Measurements from ENCODE around the gene AMIGO3. TPM values are rescaled to one million over a fixed set of nuclear protein-coding genes. Genes with fewer than 3 reads are reported as not detected.
"Not testable (repeated sequence)": the region's sequence is repeated elsewhere in the genome, so short reads cannot be mapped to it uniquely, and the experiment has no call there.

Gene AMIGO3, protein sequence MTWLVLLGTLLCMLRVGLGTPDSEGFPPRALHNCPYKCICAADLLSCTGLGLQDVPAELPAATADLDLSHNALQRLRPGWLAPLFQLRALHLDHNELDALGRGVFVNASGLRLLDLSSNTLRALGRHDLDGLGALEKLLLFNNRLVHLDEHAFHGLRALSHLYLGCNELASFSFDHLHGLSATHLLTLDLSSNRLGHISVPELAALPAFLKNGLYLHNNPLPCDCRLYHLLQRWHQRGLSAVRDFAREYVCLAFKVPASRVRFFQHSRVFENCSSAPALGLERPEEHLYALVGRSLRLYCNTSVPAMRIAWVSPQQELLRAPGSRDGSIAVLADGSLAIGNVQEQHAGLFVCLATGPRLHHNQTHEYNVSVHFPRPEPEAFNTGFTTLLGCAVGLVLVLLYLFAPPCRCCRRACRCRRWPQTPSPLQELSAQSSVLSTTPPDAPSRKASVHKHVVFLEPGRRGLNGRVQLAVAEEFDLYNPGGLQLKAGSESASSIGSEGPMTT
- 4.0 and 4.3 TPM in 2 replicates for total RNA-seq (2014; rRNA removed; shearing (Covaris generic))

DNA sequence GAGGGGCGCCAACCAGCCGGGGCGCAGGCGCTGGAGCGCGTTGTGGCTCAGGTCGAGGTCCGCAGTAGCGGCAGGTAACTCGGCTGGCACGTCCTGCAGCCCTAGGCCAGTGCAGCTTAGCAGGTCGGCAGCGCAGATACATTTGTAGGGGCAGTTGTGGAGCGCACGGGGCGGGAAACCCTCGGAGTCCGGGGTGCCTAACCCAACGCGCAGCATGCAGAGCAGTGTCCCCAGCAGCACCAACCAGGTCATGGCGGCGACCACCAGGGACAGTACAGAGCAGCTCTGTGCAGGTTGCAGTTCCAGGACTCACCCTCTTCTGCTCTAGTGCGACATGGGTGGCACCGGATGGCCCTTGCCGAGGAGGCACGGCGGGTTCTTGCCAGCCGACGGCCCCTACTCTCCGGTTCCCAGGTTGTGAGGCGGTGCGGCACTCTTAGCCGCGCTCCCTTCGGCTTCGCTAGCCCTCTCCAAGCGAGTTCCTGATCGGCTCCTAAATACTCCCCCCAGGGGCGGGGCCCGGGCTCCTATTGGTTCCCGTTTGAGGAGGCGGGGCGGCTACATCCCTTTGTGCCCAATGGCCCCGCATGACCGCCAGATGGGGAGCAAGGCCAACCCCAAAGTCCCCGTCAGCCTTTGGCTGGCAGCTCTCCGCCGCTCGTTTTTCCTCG lies at the start of gene AMIGO3:
AMIGO3 (minus strand) TSS at position 471 of the 671 bp plus-strand sequence; CDS start at position 252, 219 bp downstream.
- H3K27ac ChIP-seq = no peak within 1 kb of the TSS
- H3K27me3 ChIP-seq (replicated peaks) = no peaks in the 10 kb centered on the region
- H3K36me3 ChIP-seq = peaks cover 60% of the 10 kb centered on the region
- peak within 1 kb of the TSS; percentile 39 for H3K4me3 ChIP-seq
- no peaks in the 10 kb centered on the region; the same call in 1 of the 2 replicates for H3K9me3 ChIP-seq (replicated peaks)
- peaks cover 26% of the 10 kb centered on the region for H3K4me1 ChIP-seq (replicated peaks)
- peak; percentile 88 to 91 for DNase-seq (ENCODE audit: low read depth in 1 of 2, low spot score in 2 of 2)

DNA sequence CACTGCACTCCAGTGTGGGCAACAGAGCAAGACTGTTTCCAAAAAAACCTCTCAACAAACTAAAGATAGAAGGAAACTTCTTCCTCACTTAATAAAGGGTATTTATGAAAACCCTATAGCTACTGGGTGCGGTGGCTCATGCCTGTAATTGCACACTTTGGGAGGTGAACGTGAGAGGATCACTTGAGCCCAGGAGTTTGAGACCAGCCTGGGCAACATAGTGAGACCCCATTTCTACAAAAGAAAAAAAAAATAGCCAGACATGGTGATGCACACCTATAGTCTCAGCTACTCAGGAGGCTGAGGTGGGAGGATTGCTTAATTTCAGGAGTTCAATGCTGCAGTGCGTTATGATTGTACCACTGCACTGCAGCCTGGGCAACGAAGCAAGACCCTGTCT lies 44.5 kb upstream of the AMIGO3 start:
- Histone ChIP-seq H3K27me3 (replicated peaks) (no peaks in the 10 kb centered on the region), H3K4me1 (replicated peaks) (peaks cover 1% of the 10 kb centered on the region), H3K4me3 (no peak overlapping the region), H3K9me3 (replicated peaks) (no peaks in the 10 kb centered on the region), H3K36me3 (0 out of 2 replicates have a peak, but pooled peaks cover under 1% of the 10 kb centered on the region), H3K27ac (no peak overlapping the region)
- DNase-seq (ENCODE audit: low read depth in 1 of 2, low spot score in 2 of 2) = no peak

DNA sequence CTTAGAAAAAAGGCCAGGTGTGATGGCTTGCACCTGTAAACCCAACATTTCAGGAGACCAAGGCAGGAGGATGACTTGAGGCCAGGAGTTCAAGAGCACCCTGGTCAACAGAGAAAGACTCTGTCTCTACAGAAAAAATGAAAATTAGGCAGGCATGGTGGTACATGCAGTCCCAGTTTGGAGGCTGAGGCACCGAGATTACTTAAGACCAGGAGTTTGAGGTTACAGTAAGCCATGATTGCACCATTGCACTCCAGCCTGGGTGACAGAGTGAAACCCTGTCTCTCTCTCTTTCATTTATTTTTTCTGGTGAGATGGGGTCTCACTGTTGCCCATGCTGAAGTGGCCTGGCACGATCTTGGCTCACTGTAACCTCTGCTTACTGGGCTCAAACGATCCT lies 42.2 kb upstream of the AMIGO3 start:
- no peaks in the 10 kb centered on the region for H3K27me3 ChIP-seq (replicated peaks)
- no peak for DNase-seq (ENCODE audit: low read depth in 1 of 2, low spot score in 2 of 2)
- H3K4me1 ChIP-seq (replicated peaks) = no peaks in the 10 kb centered on the region
- no peaks in the 10 kb centered on the region for H3K36me3 ChIP-seq
- no peaks in the 10 kb centered on the region for H3K9me3 ChIP-seq (replicated peaks)
- H3K27ac ChIP-seq = no peak overlapping the region
- no peak overlapping the region for H3K4me3 ChIP-seq

DNA sequence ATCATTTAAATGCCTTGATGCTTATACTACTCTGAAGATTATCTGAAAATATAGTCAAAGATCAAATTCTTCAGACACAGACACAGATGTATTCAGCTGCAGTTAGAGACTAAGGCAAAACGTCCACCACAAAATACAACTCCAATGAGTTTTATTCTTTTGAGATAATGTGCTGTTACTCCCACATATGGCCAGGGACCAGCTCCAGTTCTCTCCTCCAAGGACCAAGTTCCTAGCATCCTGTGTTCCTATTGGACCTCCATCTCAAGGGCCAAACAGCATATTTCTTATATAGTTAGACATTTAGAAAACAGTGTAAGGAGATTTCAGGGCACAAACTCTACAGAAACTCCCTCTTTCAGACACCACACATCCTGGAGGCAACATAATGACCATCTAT lies 39.7 kb upstream of the AMIGO3 start:
- H3K36me3 ChIP-seq = no peaks in the 10 kb centered on the region
- DNase-seq (ENCODE audit: low read depth in 1 of 2, low spot score in 2 of 2) = no peak
- H3K4me3 ChIP-seq = no peak overlapping the region
- H3K27ac ChIP-seq = no peak overlapping the region
- no peaks in the 10 kb centered on the region for H3K9me3 ChIP-seq (replicated peaks)
- no peaks in the 10 kb centered on the region for H3K27me3 ChIP-seq (replicated peaks)
- no peaks in the 10 kb centered on the region for H3K4me1 ChIP-seq (replicated peaks)

DNA sequence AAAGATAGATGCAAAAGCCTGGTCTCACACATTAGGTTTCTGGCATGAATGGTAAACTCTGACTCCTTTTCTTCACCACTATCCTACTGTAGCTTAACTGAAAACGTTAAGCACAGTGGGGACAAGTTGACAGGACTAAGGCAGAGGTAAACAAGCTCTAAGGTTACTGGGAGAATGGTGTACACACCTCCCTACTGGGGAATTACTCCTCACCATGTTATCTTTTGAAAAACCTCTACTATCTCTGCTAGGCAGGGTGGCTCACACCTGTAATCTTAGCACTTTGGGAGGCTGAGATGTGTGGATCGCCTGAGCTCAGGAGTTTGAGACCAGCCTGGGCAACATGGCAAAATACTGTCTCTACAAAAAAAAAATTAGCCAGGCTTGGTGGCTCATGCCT lies 37.7 kb upstream of the AMIGO3 start:
- Histone ChIP-seq H3K27me3 (replicated peaks) (no peaks in the 10 kb centered on the region), H3K4me3 (no peak overlapping the region), H3K9me3 (replicated peaks) (no peaks in the 10 kb centered on the region), H3K4me1 (replicated peaks) (no peaks in the 10 kb centered on the region), H3K36me3 (no peaks in the 10 kb centered on the region), H3K27ac (no peak overlapping the region)
- no peak for DNase-seq (ENCODE audit: low read depth in 1 of 2, low spot score in 2 of 2)

DNA sequence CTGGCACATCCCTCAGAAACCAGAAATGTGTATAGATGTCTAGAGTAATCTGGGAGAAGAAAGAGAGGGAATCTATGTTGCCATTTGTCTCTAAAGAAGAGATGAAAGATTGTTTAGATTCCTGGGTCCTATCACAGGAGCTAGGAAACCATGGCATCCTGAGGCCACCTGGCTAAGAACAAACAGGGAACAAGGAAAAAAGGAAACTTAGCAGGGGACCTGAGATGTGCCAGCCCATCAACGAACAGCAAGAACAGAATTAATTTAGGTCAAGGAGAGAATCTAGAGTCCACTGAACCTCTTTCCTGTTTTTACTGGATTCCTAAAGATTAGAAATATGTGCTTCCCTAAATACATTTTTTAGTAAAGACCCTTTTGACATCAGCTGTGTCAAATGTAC lies 36.6 kb upstream of the AMIGO3 start:
- H3K9me3 ChIP-seq (replicated peaks) = no peaks in the 10 kb centered on the region
- no peak overlapping the region for H3K4me3 ChIP-seq
- DNase-seq (ENCODE audit: low read depth in 1 of 2, low spot score in 2 of 2) = no peak
- no peaks in the 10 kb centered on the region for H3K36me3 ChIP-seq
- no peaks in the 10 kb centered on the region for H3K27me3 ChIP-seq (replicated peaks)
- no peak overlapping the region for H3K27ac ChIP-seq
- no peaks in the 10 kb centered on the region for H3K4me1 ChIP-seq (replicated peaks)

DNA sequence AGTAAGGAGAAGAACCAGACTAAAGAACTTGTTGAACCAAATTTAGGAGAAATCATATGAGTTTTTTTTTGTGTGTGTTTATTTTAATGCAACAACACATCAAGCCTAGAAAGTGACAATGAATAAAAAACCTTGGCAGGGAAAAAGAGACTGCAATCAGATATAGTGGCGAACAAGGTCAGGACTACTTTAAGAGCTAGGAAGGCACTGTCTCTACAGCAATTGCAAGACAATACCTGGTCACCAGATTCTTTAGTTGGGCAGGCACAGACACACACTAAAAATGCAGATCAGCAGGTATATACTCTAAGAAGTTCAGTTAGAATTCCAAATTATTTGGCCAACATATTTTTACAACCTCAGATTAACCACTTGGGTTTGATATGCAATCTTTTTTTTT lies 35.1 kb upstream of the AMIGO3 start:
- Histone ChIP-seq H3K27ac (no peak overlapping the region), H3K4me3 (no peak overlapping the region), H3K4me1 (replicated peaks) (no peaks in the 10 kb centered on the region), H3K27me3 (replicated peaks) (no peaks in the 10 kb centered on the region), H3K9me3 (replicated peaks) (no peaks in the 10 kb centered on the region), H3K36me3 (no peaks in the 10 kb centered on the region)
- no peak for DNase-seq (ENCODE audit: low read depth in 1 of 2, low spot score in 2 of 2)

DNA sequence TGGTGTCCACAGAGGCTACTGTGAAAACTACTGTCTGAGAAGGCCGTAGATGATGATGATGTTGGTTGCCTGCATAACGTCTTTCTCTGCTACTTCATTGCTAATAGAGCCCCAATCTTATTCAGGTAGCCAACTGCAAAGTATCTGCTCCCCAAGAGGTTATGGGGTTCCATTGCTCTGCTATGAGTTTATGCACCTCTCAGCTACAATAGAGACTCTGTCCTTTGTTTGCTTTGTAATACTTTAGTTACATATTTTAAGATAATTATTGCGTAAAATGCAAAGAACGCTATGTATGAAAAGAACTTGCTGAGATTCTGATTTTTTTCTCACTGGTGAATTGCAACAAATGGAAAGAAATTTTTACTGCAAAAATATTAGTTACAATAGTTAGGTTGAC lies 32.0 kb upstream of the AMIGO3 start:
- Histone ChIP-seq H3K27me3 (replicated peaks) (no peaks in the 10 kb centered on the region), H3K4me3 (no peak overlapping the region)
- no peak for DNase-seq (ENCODE audit: low read depth in 1 of 2, low spot score in 2 of 2)

DNA sequence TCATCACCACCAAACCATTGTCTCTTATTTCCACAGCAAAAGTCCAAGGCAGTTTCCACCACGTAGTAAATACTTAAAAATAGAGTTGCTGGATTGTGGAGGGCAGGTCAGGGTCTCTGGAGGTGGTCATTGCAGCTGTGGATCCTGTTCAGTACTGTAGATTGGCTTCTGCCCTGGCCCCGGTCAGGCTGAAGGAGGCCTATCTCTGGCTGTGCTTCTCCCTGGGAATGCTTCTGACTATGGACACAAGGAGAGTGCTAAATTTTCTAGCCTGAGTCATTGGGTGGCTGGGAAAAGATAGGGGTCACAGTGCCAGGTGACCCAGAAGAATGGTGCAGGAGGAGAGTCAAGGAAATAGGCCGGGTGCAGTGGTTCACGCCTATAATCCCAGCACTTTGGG lies 30.6 kb upstream of the AMIGO3 start:
- Histone ChIP-seq H3K27me3 (replicated peaks) (no peaks in the 10 kb centered on the region), H3K27ac (no peak overlapping the region), H3K4me3 (no peak overlapping the region), H3K36me3 (peaks cover 8% of the 10 kb centered on the region), H3K9me3 (replicated peaks) (no peaks in the 10 kb centered on the region), H3K4me1 (replicated peaks) (peaks cover 21% of the 10 kb centered on the region)
- DNase-seq (ENCODE audit: low read depth in 1 of 2, low spot score in 2 of 2) = no peak

More for the DNA sequence above, 32.0 kb upstream of the AMIGO3 start:
- Histone ChIP-seq H3K4me1 (replicated peaks) (peaks cover 13% of the 10 kb centered on the region), H3K9me3 (replicated peaks) (no peaks in the 10 kb centered on the region), H3K27ac (no peak overlapping the region), H3K36me3 (peaks cover 5% of the 10 kb centered on the region)

DNA sequence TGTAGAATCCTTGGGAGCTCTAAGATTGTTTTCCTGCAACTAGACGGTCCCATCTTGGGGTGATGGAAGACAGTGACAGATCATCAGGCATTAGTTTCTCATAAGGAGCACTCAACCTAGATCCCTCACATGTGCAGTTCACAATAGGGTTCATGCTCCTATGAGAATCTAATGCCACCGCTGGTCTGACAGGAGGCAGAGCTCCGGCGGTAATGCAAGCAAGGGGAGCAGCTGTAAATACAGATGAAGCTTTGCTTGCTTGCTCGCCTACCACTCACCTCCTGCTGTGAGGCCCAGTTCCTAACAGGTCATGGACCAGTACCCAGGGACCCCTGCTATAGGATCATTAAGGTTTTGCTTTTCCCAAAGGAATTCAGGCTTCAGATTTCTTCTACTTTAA lies 29.4 kb upstream of the AMIGO3 start:
- not testable (repeated sequence) for H3K27ac ChIP-seq; H3K27me3 ChIP-seq (replicated peaks); H3K9me3 ChIP-seq (replicated peaks); H3K4me3 ChIP-seq
- peaks cover 15% of the 10 kb centered on the region for H3K36me3 ChIP-seq
- H3K4me1 ChIP-seq (replicated peaks) = peaks cover 21% of the 10 kb centered on the region
- peak in 1 of 2 experiments; percentile 11 for DNase-seq (ENCODE audit: low read depth in 1 of 2, low spot score in 2 of 2)

DNA sequence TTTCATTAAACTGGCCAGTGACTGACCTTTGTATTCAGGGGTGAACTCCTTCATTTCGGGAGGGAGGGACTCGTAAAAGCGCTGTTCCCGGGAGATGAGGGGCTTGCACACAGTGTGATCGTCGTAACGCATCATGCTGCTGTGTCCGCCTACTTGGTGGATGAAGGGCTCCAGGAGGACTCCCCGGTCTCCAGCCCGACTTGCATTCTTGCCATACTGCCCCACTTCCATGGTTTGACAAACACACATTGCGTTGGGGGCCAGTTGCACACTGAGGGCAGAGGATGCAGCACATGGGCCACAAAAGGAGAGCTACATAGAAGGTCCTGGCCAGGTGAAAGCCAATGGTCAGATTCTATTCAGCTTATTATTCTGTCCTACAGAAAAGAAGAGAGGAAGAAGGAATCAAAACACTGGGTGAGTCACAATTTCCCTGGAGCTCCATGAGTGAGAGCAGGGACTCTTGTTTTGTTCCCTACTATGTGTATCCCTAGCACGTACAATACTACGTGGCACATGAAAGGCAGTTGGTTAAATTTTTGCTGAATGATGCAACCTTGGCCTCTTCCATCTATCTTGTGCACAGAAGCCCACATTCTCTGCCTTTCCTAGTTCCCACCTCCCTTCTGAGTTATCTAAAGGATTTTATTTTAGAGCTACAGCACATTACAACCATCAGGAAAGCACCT lies 28.5 kb upstream of the AMIGO3 start:
- Histone ChIP-seq H3K4me1 (replicated peaks) (peaks cover 21% of the 10 kb centered on the region), H3K9me3 (replicated peaks) (no peaks in the 10 kb centered on the region), H3K27me3 (replicated peaks) (no peaks in the 10 kb centered on the region), H3K36me3 (peaks cover 20% of the 10 kb centered on the region), H3K27ac (peak overlapping the region; percentile 53), H3K4me3 (no peak overlapping the region)
- DNase-seq (ENCODE audit: low read depth in 1 of 2, low spot score in 2 of 2) = peak; percentile 41 to 49

DNA sequence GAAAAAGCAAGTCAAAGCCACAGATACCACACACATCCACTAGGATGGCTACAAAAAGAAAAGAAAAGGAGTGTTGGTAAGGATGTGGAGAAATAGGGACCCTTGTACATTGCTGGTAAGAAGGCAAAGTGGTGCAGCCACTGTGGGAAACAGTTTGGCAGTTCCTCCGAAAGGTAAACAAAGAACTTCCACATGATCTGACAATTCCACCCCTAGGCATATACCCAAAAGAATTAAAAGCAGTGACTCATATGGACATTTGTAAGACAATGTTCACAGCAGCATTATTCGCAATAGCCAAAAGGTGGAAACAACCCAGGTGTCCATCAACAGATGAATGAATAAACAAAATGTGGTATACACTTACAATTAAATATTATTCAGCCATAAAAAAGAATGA lies 26.5 kb upstream of the AMIGO3 start:
- Histone ChIP-seq H3K4me3 (no peak overlapping the region), H3K27ac (0 out of 2 replicates have a peak overlapping the region, but pooled peaks have one; percentile 19), H3K9me3 (replicated peaks) (no peaks in the 10 kb centered on the region), H3K4me1 (replicated peaks) (peaks cover 21% of the 10 kb centered on the region), H3K27me3 (replicated peaks) (no peaks in the 10 kb centered on the region), H3K36me3 (peaks cover 27% of the 10 kb centered on the region)
- DNase-seq (ENCODE audit: low read depth in 1 of 2, low spot score in 2 of 2) = peak; percentile 23 to 52

DNA sequence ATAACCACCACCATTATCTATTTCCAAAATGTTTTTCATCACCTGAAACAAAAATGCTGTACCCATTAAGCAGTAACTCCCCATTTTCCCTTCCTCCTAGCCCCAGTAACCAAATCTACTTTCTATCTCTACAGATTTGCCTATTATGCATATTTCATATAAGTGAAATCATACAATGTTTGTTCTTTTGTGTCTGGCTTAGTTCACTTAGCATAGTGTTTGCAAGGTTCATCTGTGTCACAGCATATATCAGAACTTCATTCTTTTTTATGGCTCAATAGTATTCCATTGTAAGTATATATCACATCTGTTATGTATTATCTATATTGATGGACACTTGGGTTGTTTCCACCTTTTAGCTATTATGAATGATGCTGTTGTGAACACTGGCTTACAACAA lies 20.9 kb upstream of the AMIGO3 start:
- Histone ChIP-seq H3K27ac (no peak overlapping the region), H3K4me1 (replicated peaks) (peaks cover 1% of the 10 kb centered on the region), H3K27me3 (replicated peaks) (no peaks in the 10 kb centered on the region), H3K36me3 (peaks cover 51% of the 10 kb centered on the region), H3K9me3 (replicated peaks) (no peaks in the 10 kb centered on the region), H3K4me3 (no peak overlapping the region)
- DNase-seq (ENCODE audit: low read depth in 1 of 2, low spot score in 2 of 2) = no peak

Measured in SJSA1 (cell line).